Panc1 (cell line): ENCODE measurements around the gene LTB4R. TPM values are rescaled to one million over a fixed set of nuclear protein-coding genes. Genes with fewer than 3 reads are reported as not detected.

Experiments
- ATAC-seq: fragments of 200-7000 bp; cut with Tn5 transposase; 2 replicates; pipeline ENCODE4 v1.9.1; 2020; ENCODE audit warnings: mild to moderate bottlenecking, moderate library complexity
- BruUV-seq: library from RNA; stranded (reverse); fragments of 400-500 nt; replicated peaks from 2 replicates; lab custom pipeline; 2021; lab: Mats Ljungman, UMichigan
- CTCF ChIA-PET: fragments of 300-600 bp; sonication (Branson Sonifier 250); formaldehyde crosslinking; loops from one replicate; lab custom pipeline; 2022; ENCODE audit warnings: antibody characterized with exemption; lab: Charles Lee
- POLR2A ChIA-PET: fragments of 300-600 bp; sonication (Branson Sonifier 250); formaldehyde crosslinking; loops from one replicate; lab custom pipeline; 2022; ENCODE audit warnings: antibody characterized with exemption; lab: Charles Lee
- DNase-seq: peaks from one replicate; pipeline ENCODE4 v3.0.0-alpha.2; 2010; ENCODE audit warnings: low read depth, low spot score
- H3K27ac ChIP-seq: 2 replicates; pipeline ENCODE4 v1.5.1; 2011; ENCODE audit warnings: mild to moderate bottlenecking, low read length, inconsistent platforms
- H3K27me3 ChIP-seq: fragments of 200-500 bp; sonication (Bioruptor generic); 2 replicates; pipeline ENCODE4 v1.6.0; 2014; ENCODE audit warnings: low read length, inconsistent platforms; ENCODE audit not compliant: control insufficient read depth, insufficient read depth
- H3K36me3 ChIP-seq: fragments of 200-500 bp; sonication (Bioruptor generic); 2 replicates; pipeline ENCODE4 v1.5.1; 2014; ENCODE audit warnings: inconsistent platforms, mild to moderate bottlenecking, low read length, moderate library complexity; ENCODE audit not compliant: control insufficient read depth, insufficient read depth
- H3K4me1 ChIP-seq: 2 replicates; pipeline ENCODE4 v1.5.1; 2011; ENCODE audit warnings: inconsistent platforms, mild to moderate bottlenecking, low read length, moderate library complexity; ENCODE audit not compliant: control insufficient read depth, insufficient read depth
- H3K4me3 ChIP-seq, 2 experiments: 2 replicates each; pipeline ENCODE4 v1.5.1; 2011 to 2012; ENCODE audit warnings: low read depth in 2 of 2, low read length in 2 of 2, mild to moderate bottlenecking in 2 of 2, inconsistent platforms in 1 of 2, moderate library complexity in 1 of 2
- H3K9me3 ChIP-seq: fragments of 200-500 bp; sonication (Bioruptor generic); 2 replicates; pipeline ENCODE4 v1.5.1; 2014; ENCODE audit warnings: low read depth, mild to moderate bottlenecking, inconsistent platforms, low read length, moderate library complexity; ENCODE audit not compliant: control insufficient read depth, insufficient read depth
- POLR2AphosphoS5 ChIP-seq: IDR thresholded peaks from 2 replicates; pipeline ENCODE4 v1.6.1; 2012; ENCODE audit warnings: mild to moderate bottlenecking, low read depth, low read length, moderate library complexity
- SIN3A ChIP-seq: IDR thresholded peaks from 2 replicates; pipeline ENCODE4 v1.6.1; 2012; ENCODE audit warnings: low read depth, mild to moderate bottlenecking, low read length, moderate library complexity, borderline replicate concordance; ENCODE audit not compliant: insufficient read depth
- TCF7L2 ChIP-seq: IDR thresholded peaks from 2 replicates; pipeline ENCODE4 v1.6.1; 2011; ENCODE audit warnings: mild to moderate bottlenecking, low read depth, low read length, inconsistent platforms
- in situ Hi-C: cut with HindIII; loops from 2 replicates; pipeline ENCODE4 v1.10.0; 2016; ENCODE audit warnings: low sequenced_read_pairs, low pct_unique_long_range_greater_than_20kb
- intact Hi-C: fragments of 100-400 bp; cut with micrococcal nuclease; formaldehyde crosslinking; loops from one replicate; pipeline ENCODE4 v1.10.0; 2022; ENCODE audit not compliant: unreplicated experiment
- total RNA-seq: library from RNA; stranded (reverse); gene quantifications from one replicate; pipeline ENCODE4 v1.2.1, GENCODE V29; 2021; ENCODE audit not compliant: unreplicated experiment
- TF ChIP-seq, protein P1 (sequence below), 2 experiments: IDR thresholded peaks; 2 replicates each; pipeline ENCODE4 v1.6.1; 2011 to 2012; ENCODE audit warnings: low read depth in 2 of 2, control low read depth in 1 of 2, low read length in 1 of 2, mild to moderate bottlenecking in 1 of 2, moderate library complexity in 1 of 2; ENCODE audit not compliant: insufficient read depth in 1 of 2
- TF ChIP-seq, protein P2 (sequence below): fragments of 450-650 bp; IDR thresholded peaks from 2 replicates; pipeline ENCODE4 v1.5.1; 2017; ENCODE audit warnings: mild to moderate bottlenecking

The LTB4R gene
- total RNA-seq, 1 experiment from 2014 or later = 4.8 TPM

DNA sequence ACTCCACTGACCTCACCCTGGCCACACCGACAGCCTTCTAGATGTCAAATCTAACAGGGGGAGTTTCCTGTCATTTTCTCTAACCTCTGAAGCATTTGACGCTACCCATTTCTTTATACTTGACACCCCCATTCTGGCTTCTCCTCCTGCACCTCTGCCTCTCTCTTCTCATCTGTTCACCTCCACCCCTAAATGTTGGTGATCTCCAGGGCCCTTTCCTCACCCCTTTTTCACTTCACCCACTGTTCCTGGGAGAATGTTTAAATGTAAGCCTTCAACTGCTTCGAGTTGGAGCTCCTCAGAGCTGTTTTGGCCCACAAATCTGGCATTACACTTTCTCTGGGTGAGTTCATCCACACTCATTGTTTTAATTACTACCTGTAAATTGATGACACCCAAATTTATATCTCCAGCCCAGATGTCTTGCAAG is 39.5 kb upstream of the LTB4R start:
- TF ChIP-seq SIN3A (no peak), POLR2AphosphoS5 (no peak), TCF7L2 (no peak)
- TF ChIP-seq, protein P1, sequence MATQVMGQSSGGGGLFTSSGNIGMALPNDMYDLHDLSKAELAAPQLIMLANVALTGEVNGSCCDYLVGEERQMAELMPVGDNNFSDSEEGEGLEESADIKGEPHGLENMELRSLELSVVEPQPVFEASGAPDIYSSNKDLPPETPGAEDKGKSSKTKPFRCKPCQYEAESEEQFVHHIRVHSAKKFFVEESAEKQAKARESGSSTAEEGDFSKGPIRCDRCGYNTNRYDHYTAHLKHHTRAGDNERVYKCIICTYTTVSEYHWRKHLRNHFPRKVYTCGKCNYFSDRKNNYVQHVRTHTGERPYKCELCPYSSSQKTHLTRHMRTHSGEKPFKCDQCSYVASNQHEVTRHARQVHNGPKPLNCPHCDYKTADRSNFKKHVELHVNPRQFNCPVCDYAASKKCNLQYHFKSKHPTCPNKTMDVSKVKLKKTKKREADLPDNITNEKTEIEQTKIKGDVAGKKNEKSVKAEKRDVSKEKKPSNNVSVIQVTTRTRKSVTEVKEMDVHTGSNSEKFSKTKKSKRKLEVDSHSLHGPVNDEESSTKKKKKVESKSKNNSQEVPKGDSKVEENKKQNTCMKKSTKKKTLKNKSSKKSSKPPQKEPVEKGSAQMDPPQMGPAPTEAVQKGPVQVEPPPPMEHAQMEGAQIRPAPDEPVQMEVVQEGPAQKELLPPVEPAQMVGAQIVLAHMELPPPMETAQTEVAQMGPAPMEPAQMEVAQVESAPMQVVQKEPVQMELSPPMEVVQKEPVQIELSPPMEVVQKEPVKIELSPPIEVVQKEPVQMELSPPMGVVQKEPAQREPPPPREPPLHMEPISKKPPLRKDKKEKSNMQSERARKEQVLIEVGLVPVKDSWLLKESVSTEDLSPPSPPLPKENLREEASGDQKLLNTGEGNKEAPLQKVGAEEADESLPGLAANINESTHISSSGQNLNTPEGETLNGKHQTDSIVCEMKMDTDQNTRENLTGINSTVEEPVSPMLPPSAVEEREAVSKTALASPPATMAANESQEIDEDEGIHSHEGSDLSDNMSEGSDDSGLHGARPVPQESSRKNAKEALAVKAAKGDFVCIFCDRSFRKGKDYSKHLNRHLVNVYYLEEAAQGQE (IDR thresholded peaks at IDR 0.05; ENCODE audit: insufficient read depth in 1 of 2, low read depth in 2 of 2, low read length in 1 of 2) = no peak
- TF ChIP-seq, protein P2, sequence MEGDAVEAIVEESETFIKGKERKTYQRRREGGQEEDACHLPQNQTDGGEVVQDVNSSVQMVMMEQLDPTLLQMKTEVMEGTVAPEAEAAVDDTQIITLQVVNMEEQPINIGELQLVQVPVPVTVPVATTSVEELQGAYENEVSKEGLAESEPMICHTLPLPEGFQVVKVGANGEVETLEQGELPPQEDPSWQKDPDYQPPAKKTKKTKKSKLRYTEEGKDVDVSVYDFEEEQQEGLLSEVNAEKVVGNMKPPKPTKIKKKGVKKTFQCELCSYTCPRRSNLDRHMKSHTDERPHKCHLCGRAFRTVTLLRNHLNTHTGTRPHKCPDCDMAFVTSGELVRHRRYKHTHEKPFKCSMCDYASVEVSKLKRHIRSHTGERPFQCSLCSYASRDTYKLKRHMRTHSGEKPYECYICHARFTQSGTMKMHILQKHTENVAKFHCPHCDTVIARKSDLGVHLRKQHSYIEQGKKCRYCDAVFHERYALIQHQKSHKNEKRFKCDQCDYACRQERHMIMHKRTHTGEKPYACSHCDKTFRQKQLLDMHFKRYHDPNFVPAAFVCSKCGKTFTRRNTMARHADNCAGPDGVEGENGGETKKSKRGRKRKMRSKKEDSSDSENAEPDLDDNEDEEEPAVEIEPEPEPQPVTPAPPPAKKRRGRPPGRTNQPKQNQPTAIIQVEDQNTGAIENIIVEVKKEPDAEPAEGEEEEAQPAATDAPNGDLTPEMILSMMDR = no peak
- intact Hi-C loops (no loop called here), in situ Hi-C loops (no loop called here)
- peak overlapping the region; percentile 85 for H3K27ac ChIP-seq
- CTCF ChIA-PET = no interaction called here
- no peaks in the 10 kb centered on the region for H3K27me3 ChIP-seq
- ATAC-seq (no peak; the same call in 1 of the 2 replicates), DNase-seq (no peak)
- POLR2A ChIA-PET = no interaction called here
- H3K4me1 ChIP-seq = peaks cover 3% of the 10 kb centered on the region; the same call in 1 of the 2 replicates
- no peaks in the 10 kb centered on the region for H3K36me3 ChIP-seq
- H3K4me3 ChIP-seq = peak overlapping the region; percentile 81 to 82
- BruUV-seq = no TSS peak
- H3K9me3 ChIP-seq = no peaks in the 10 kb centered on the region

DNA sequence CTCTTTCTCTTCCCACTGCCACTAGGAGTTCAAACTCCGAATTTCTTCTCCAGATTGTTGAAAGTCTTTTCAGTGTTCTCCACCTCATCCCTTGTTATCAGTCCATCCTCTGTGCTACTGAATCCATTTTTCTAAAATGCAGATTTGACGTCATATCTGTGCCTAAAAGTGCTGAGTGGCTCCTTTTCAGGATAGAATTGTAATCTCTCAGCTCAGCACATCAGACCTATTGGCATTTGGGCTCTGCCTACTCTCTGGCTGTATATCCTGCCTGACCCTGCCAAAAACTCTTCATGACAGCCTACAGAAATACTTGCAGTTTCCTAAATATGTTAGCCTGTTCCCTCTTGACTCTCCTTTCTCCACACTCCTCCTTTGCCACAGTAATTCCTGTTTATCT is 38.8 kb upstream of the LTB4R start:
- CTCF ChIA-PET = no interaction called here
- H3K9me3 ChIP-seq = no peaks in the 10 kb centered on the region
- POLR2A ChIA-PET = no interaction called here
- DNase-seq = no peak
- H3K4me1 ChIP-seq = peaks cover 3% of the 10 kb centered on the region; the same call in 1 of the 2 replicates
- BruUV-seq = no TSS peak
- H3K36me3 ChIP-seq = no peaks in the 10 kb centered on the region
- intact Hi-C loops = no loop called here
- in situ Hi-C loops = no loop called here
- no peaks in the 10 kb centered on the region for H3K27me3 ChIP-seq
- no peak overlapping the region for H3K27ac ChIP-seq
- TF ChIP-seq TCF7L2 (no peak), SIN3A (no peak), POLR2AphosphoS5 (no peak)
- TF ChIP-seq, protein P1 (IDR thresholded peaks at IDR 0.05; ENCODE audit: insufficient read depth in 1 of 2, low read depth in 2 of 2, low read length in 1 of 2) = no peak
- TF ChIP-seq, protein P2 = no peak
- H3K4me3 ChIP-seq = no peak overlapping the region
- ATAC-seq = no peak
